Panc1 (cell line): ENCODE measurements around the gene IL12RB2. TPM values are rescaled to one million over a fixed set of nuclear protein-coding genes. Genes with fewer than 3 reads are reported as not detected.
"Not testable (repeated sequence)": the region's sequence is repeated elsewhere in the genome, so short reads cannot be mapped to it uniquely, and the experiment has no call there.

Experiments
- ATAC-seq: fragments of 200-7000 bp; cut with Tn5 transposase; 2 replicates; pipeline ENCODE4 v1.9.1; 2020; ENCODE audit warnings: mild to moderate bottlenecking, moderate library complexity
- BruUV-seq: library from RNA; stranded (reverse); fragments of 400-500 nt; replicated peaks from 2 replicates; lab custom pipeline; 2021; lab: Mats Ljungman, UMichigan
- CTCF ChIA-PET: fragments of 300-600 bp; sonication (Branson Sonifier 250); formaldehyde crosslinking; loops from one replicate; lab custom pipeline; 2022; ENCODE audit warnings: antibody characterized with exemption; lab: Charles Lee
- POLR2A ChIA-PET: fragments of 300-600 bp; sonication (Branson Sonifier 250); formaldehyde crosslinking; loops from one replicate; lab custom pipeline; 2022; ENCODE audit warnings: antibody characterized with exemption; lab: Charles Lee
- DNase-seq: peaks from one replicate; pipeline ENCODE4 v3.0.0-alpha.2; 2010; ENCODE audit warnings: low read depth, low spot score
- H3K27ac ChIP-seq: 2 replicates; pipeline ENCODE4 v1.5.1; 2011; ENCODE audit warnings: mild to moderate bottlenecking, low read length, inconsistent platforms
- H3K27me3 ChIP-seq: fragments of 200-500 bp; sonication (Bioruptor generic); 2 replicates; pipeline ENCODE4 v1.6.0; 2014; ENCODE audit warnings: low read length, inconsistent platforms; ENCODE audit not compliant: control insufficient read depth, insufficient read depth
- H3K36me3 ChIP-seq: fragments of 200-500 bp; sonication (Bioruptor generic); 2 replicates; pipeline ENCODE4 v1.5.1; 2014; ENCODE audit warnings: inconsistent platforms, mild to moderate bottlenecking, low read length, moderate library complexity; ENCODE audit not compliant: control insufficient read depth, insufficient read depth
- H3K4me1 ChIP-seq: 2 replicates; pipeline ENCODE4 v1.5.1; 2011; ENCODE audit warnings: inconsistent platforms, mild to moderate bottlenecking, low read length, moderate library complexity; ENCODE audit not compliant: control insufficient read depth, insufficient read depth
- H3K4me3 ChIP-seq, 2 experiments: 2 replicates each; pipeline ENCODE4 v1.5.1; 2011 to 2012; ENCODE audit warnings: low read depth in 2 of 2, low read length in 2 of 2, mild to moderate bottlenecking in 2 of 2, inconsistent platforms in 1 of 2, moderate library complexity in 1 of 2
- H3K9me3 ChIP-seq: fragments of 200-500 bp; sonication (Bioruptor generic); 2 replicates; pipeline ENCODE4 v1.5.1; 2014; ENCODE audit warnings: low read depth, mild to moderate bottlenecking, inconsistent platforms, low read length, moderate library complexity; ENCODE audit not compliant: control insufficient read depth, insufficient read depth
- CTCF ChIP-seq: fragments of 450-650 bp; IDR thresholded peaks from 2 replicates; pipeline ENCODE4 v1.5.1; 2017; ENCODE audit warnings: mild to moderate bottlenecking
- POLR2AphosphoS5 ChIP-seq: IDR thresholded peaks from 2 replicates; pipeline ENCODE4 v1.6.1; 2012; ENCODE audit warnings: mild to moderate bottlenecking, low read depth, low read length, moderate library complexity
- REST ChIP-seq, 2 experiments: IDR thresholded peaks; 2 replicates each; pipeline ENCODE4 v1.6.1; 2011 to 2012; ENCODE audit warnings: low read depth in 2 of 2, control low read depth in 1 of 2, low read length in 1 of 2, mild to moderate bottlenecking in 1 of 2, moderate library complexity in 1 of 2; ENCODE audit not compliant: insufficient read depth in 1 of 2
- SIN3A ChIP-seq: IDR thresholded peaks from 2 replicates; pipeline ENCODE4 v1.6.1; 2012; ENCODE audit warnings: low read depth, mild to moderate bottlenecking, low read length, moderate library complexity, borderline replicate concordance; ENCODE audit not compliant: insufficient read depth
- TCF7L2 ChIP-seq: IDR thresholded peaks from 2 replicates; pipeline ENCODE4 v1.6.1; 2011; ENCODE audit warnings: mild to moderate bottlenecking, low read depth, low read length, inconsistent platforms
- in situ Hi-C: cut with HindIII; loops from 2 replicates; pipeline ENCODE4 v1.10.0; 2016; ENCODE audit warnings: low sequenced_read_pairs, low pct_unique_long_range_greater_than_20kb
- intact Hi-C: fragments of 100-400 bp; cut with micrococcal nuclease; formaldehyde crosslinking; loops from one replicate; pipeline ENCODE4 v1.10.0; 2022; ENCODE audit not compliant: unreplicated experiment
- total RNA-seq: library from RNA; stranded (reverse); gene quantifications from one replicate; pipeline ENCODE4 v1.2.1, GENCODE V29; 2021; ENCODE audit not compliant: unreplicated experiment

The IL12RB2 gene
- total RNA-seq, 1 experiment from 2014 or later, result 0.26 TPM

GRCh38 chr1:67399199-67399993 lies 91.7 kb downstream of the IL12RB2 start:
- Histone ChIP-seq H3K4me3 (no peak overlapping the region), H3K36me3 (no peaks in the 10 kb centered on the region), H3K9me3 (no peaks in the 10 kb centered on the region), H3K4me1 (no peaks in the 10 kb centered on the region), H3K27me3 (no peaks in the 10 kb centered on the region), H3K27ac (no peak overlapping the region)
- no TSS peak for BruUV-seq
- POLR2A ChIA-PET, result no interaction called here
- ATAC-seq (no peak), DNase-seq (no peak)
- TF ChIP-seq REST (IDR thresholded peaks at IDR 0.05; ENCODE audit: insufficient read depth in 1 of 2, low read depth in 2 of 2, low read length in 1 of 2) (no peak), TCF7L2 (no peak), POLR2AphosphoS5 (no peak), CTCF (no peak), SIN3A (no peak)
- intact Hi-C loops (no loop called here), in situ Hi-C loops (no loop called here)
- CTCF ChIA-PET, result no interaction called here

GRCh38 chr1:67400029-67400786 lies 92.5 kb downstream of the IL12RB2 start:
- DNase-seq, H3K27ac ChIP-seq, ATAC-seq, in situ Hi-C loops, H3K27me3 ChIP-seq, CTCF ChIA-PET, H3K4me3 ChIP-seq, POLR2A ChIA-PET, H3K9me3 ChIP-seq, H3K36me3 ChIP-seq, H3K4me1 ChIP-seq, BruUV-seq: not testable (repeated sequence)
- intact Hi-C loops, result loop anchor here (10.0 kb wide), 1 partner anchor 165 kb away; no protein-coding TSS in a partner anchor
